Endothelial cell of umbilical vein (primary cell): ENCODE measurements around the gene CTTNBP2. TPM values are rescaled to one million over a fixed set of nuclear protein-coding genes. Genes with fewer than 3 reads are reported as not detected.

Experiments used
- BruUV-seq: library from RNA; stranded (reverse); fragments of 400-500 nt; replicated peaks from 2 replicates; lab custom pipeline; 2021; lab: Mats Ljungman, UMichigan
- CTCF ChIA-PET: fragments of 300-600, 350-600 bp; sonication (Branson Sonifier 250); formaldehyde crosslinking; loops from one replicate; lab custom pipeline; 2021; ENCODE audit warnings: antibody characterized with exemption, inconsistent platforms; lab: Charles Lee
- POLR2A ChIA-PET: fragments of 300-600, 350-600 bp; sonication (Branson Sonifier 250); formaldehyde crosslinking; loops from one replicate; lab custom pipeline; 2021; ENCODE audit warnings: antibody characterized with exemption, inconsistent platforms; lab: Charles Lee
- DNase-seq: peaks from one replicate; pipeline ENCODE4 v3.0.0-alpha.2; 2011; ENCODE audit warnings: low read depth, low spot score
- FAIRE-seq: peaks from 2 replicates; lab custom pipeline; 2011; peaks lifted over from hg19 to GRCh38; lab: Jason Lieb, UNC
- H2AFZ ChIP-seq: 2 replicates; pipeline ENCODE4 v1.6.0; 2012; ENCODE audit warnings: low read depth, low read length, control low read depth, inconsistent platforms
- H3K27ac ChIP-seq: 2 replicates; pipeline ENCODE4 v1.5.1; 2011; ENCODE audit warnings: low read depth, mild to moderate bottlenecking, control low read depth, low read length, moderate library complexity; ENCODE audit not compliant: insufficient read depth
- H3K27me3 ChIP-seq, 2 experiments: 2 replicates each; pipeline versions ENCODE4 v1.6.0 to v1.6.1; 2011; ENCODE audit warnings: low read length in 2 of 2, mixed read lengths in 1 of 2; ENCODE audit not compliant: control insufficient read depth in 2 of 2, insufficient read depth in 2 of 2
- H3K36me3 ChIP-seq, 2 experiments: 2 replicates in 1 of 2; 3 replicates in 1 of 2; pipeline ENCODE4 v1.5.1; 2011; ENCODE audit warnings: low read length in 2 of 2, mild to moderate bottlenecking in 1 of 2, moderate library complexity in 1 of 2; ENCODE audit not compliant: control insufficient read depth in 2 of 2, insufficient read depth in 2 of 2; ENCODE audit errors: extremely low read depth in 1 of 2
- H3K4me1 ChIP-seq: 3 replicates; pipeline ENCODE4 v1.5.1; 2011; ENCODE audit warnings: mild to moderate bottlenecking, low read length; ENCODE audit not compliant: control insufficient read depth, insufficient read depth; ENCODE audit errors: extremely low read depth
- H3K4me2 ChIP-seq: 2 replicates; pipeline ENCODE4 v1.6.1; 2011; ENCODE audit warnings: low read length, control low read depth, mixed read lengths; ENCODE audit not compliant: insufficient read depth
- H3K4me3 ChIP-seq, 3 experiments: fragments of 200-600 bp in 1 of 3; sonication (generic), shearing (Covaris generic) in 1 of 3; replicated peaks in 1 of 3; 2 replicates each; pipeline ENCODE4 v1.5.1; 2011 to 2016; ENCODE audit warnings: control low read depth in 3 of 3, low read length in 3 of 3, mild to moderate bottlenecking in 2 of 3, inconsistent platforms in 1 of 3, low read depth in 1 of 3, moderate library complexity in 1 of 3; ENCODE audit not compliant: insufficient read depth in 1 of 3
- H3K79me2 ChIP-seq: 2 replicates; pipeline ENCODE4 v1.6.0; 2012; ENCODE audit warnings: low read length, inconsistent platforms; ENCODE audit not compliant: control insufficient read depth, insufficient read depth
- H3K9ac ChIP-seq: replicated peaks from 2 replicates; pipeline ENCODE3; 2011; ENCODE audit warnings: low read length, control low read depth; ENCODE audit not compliant: insufficient read depth; ENCODE audit errors: extremely low read depth
- H3K9me1 ChIP-seq: replicated peaks from 3 replicates; pipeline ENCODE4 v1.6.0; 2011; ENCODE audit warnings: mild to moderate bottlenecking, low read length; ENCODE audit not compliant: control insufficient read depth, insufficient read depth; ENCODE audit errors: extremely low read depth
- H3K9me3 ChIP-seq: replicated peaks from 2 replicates; pipeline ENCODE4 v1.5.1; 2012; ENCODE audit warnings: low read length, inconsistent platforms; ENCODE audit not compliant: control insufficient read depth, insufficient read depth
- H4K20me1 ChIP-seq: replicated peaks from 2 replicates; pipeline ENCODE3; 2011; ENCODE audit warnings: mild to moderate bottlenecking, low read length; ENCODE audit not compliant: control insufficient read depth, insufficient read depth; ENCODE audit errors: extremely low read depth
- EZH2 ChIP-seq: IDR thresholded peaks from 2 replicates; pipeline ENCODE4 v1.6.1; 2012; ENCODE audit warnings: borderline replicate concordance, low read depth, mild to moderate bottlenecking, moderate library complexity, low read length, inconsistent platforms; ENCODE audit not compliant: severe bottlenecking
- FOS ChIP-seq: IDR thresholded peaks from 2 replicates; pipeline ENCODE4 v1.6.1; 2011; ENCODE audit warnings: mild to moderate bottlenecking, low read length, moderate library complexity, borderline replicate concordance; ENCODE audit not compliant: insufficient read depth
- GATA2 ChIP-seq: IDR thresholded peaks from 2 replicates; pipeline ENCODE4 v1.7.0; 2011; ENCODE audit warnings: low read depth, mild to moderate bottlenecking, moderate library complexity, mixed read lengths, low read length; ENCODE audit not compliant: insufficient read length, insufficient read depth
- JUN ChIP-seq: IDR thresholded peaks from 2 replicates; pipeline ENCODE4 v1.6.1; 2011; ENCODE audit warnings: borderline replicate concordance, low read depth; ENCODE audit not compliant: insufficient read length, insufficient read depth
- MYC ChIP-seq: IDR thresholded peaks from one replicate; pipeline ENCODE4 v1.6.1; 2011; ENCODE audit warnings: mild to moderate bottlenecking, low read depth, low read length
- POLR2AphosphoS5 ChIP-seq: IDR thresholded peaks from 2 replicates; pipeline ENCODE4 v1.6.1; 2012; ENCODE audit warnings: low read depth, mild to moderate bottlenecking, control low read depth, low read length, moderate library complexity; ENCODE audit not compliant: insufficient read depth
- dilution Hi-C: fragments of 300-500 bp; cut with MboI; formaldehyde crosslinking; loops from one replicate; pipeline ENCODE4 v1.15.0; 2019; ENCODE audit warnings: low sequenced_read_pairs; ENCODE audit not compliant: extremely low pct_ligation_motif_present
- intact Hi-C: fragments of 100-400 bp; cut with micrococcal nuclease; formaldehyde crosslinking; loops from one replicate; pipeline ENCODE4 v1.10.0; 2022
- polyA plus RNA-seq, 4 experiments: library from polyadenylated mRNA; depleted of rRNA in 3 of 4; stranded (reverse) in 3 of 4; unstranded in 1 of 4; fragments of >200 nt; gene quantifications; 2 replicates each; pipeline versions ENCODE4 v1.2.1 to v1.2.3, GENCODE V29; 2011 to 2012; ENCODE audit warnings: missing spikeins in 1 of 4
- total RNA-seq: library from RNA; stranded (reverse); gene quantifications from 2 replicates; pipeline ENCODE4 v1.2.3, GENCODE V29; 2021
- TF ChIP-seq, protein P1 (sequence below), 2 donors: IDR thresholded peaks; 1 replicate in 1 of 2; 2 replicates in 1 of 2; pipeline ENCODE4 v1.5.1; 2011; ENCODE audit warnings: low read length in 2 of 2, mild to moderate bottlenecking in 2 of 2, moderate library complexity in 2 of 2, control low read depth in 1 of 2, inconsistent platforms in 1 of 2, low read depth in 1 of 2; ENCODE audit not compliant: insufficient read depth in 1 of 2; ENCODE audit errors: extremely low read depth in 1 of 2

CTTNBP2 gene
- total and polyA plus RNA-seq, 2 donors (not counting 3 experiments of a cell fraction or from before 2014, with no cell fraction given): 0.08 to 0.35 TPM

DNA sequence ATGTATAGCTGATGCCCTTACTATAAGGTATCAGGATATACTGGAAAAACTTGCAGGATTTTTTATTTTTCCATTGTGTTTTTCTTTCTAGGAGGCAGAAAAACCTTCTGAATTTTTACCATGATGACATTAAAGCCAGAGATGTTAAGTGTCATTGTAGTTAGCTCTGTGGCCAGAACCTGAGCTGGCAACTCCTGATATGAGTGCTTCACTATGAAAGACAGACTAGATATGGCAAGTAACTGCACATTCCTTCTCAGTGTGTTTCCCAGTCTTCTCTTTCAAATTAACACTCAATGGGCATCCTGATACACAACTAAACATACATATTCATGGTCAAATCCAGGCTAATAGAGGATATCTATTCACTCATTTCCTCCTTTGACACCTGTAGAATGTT, 166.2 kb downstream of the CTTNBP2 start:
- CTCF ChIA-PET: interaction anchor here (1.0 to 2.2 kb wide), 3 partner anchors 8 to 299 kb away, joined by 3 to 5 read pairs (median 4); no protein-coding TSS in a partner anchor
- H3K9me1 ChIP-seq: no peaks in the 10 kb centered on the region
- dilution Hi-C loops: no loop called here
- no peak overlapping the region for H3K27ac ChIP-seq
- intact Hi-C loops: no loop called here
- H3K9me3 ChIP-seq: no peaks in the 10 kb centered on the region
- POLR2A ChIA-PET: no interaction called here
- H2AFZ ChIP-seq: no peak overlapping the region
- TF ChIP-seq JUN (no peak), GATA2 (no peak), MYC (no peak), EZH2 (no peak), FOS (no peak), POLR2AphosphoS5 (no peak)
- TF ChIP-seq, protein P1, sequence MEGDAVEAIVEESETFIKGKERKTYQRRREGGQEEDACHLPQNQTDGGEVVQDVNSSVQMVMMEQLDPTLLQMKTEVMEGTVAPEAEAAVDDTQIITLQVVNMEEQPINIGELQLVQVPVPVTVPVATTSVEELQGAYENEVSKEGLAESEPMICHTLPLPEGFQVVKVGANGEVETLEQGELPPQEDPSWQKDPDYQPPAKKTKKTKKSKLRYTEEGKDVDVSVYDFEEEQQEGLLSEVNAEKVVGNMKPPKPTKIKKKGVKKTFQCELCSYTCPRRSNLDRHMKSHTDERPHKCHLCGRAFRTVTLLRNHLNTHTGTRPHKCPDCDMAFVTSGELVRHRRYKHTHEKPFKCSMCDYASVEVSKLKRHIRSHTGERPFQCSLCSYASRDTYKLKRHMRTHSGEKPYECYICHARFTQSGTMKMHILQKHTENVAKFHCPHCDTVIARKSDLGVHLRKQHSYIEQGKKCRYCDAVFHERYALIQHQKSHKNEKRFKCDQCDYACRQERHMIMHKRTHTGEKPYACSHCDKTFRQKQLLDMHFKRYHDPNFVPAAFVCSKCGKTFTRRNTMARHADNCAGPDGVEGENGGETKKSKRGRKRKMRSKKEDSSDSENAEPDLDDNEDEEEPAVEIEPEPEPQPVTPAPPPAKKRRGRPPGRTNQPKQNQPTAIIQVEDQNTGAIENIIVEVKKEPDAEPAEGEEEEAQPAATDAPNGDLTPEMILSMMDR (IDR thresholded peaks at IDR 0.05; ENCODE audit: extremely low read depth in 1 of 2, insufficient read depth in 1 of 2, low read depth in 1 of 2, low read length in 2 of 2): no peak
- DNase-seq (no peak), FAIRE-seq (no peak)
- no peak overlapping the region for H3K4me2 ChIP-seq
- no peaks in the 10 kb centered on the region for H3K4me1 ChIP-seq
- no peak overlapping the region for H3K9ac ChIP-seq
- H3K27me3 ChIP-seq: no peaks in the 10 kb centered on the region
- no peaks in the 10 kb centered on the region for H4K20me1 ChIP-seq
- H3K4me3 ChIP-seq: no peak overlapping the region
- no TSS peak for BruUV-seq
- H3K79me2 ChIP-seq: no peaks in the 10 kb centered on the region
- H3K36me3 ChIP-seq: no peaks in the 10 kb centered on the region
